Bronchial epithelial cell (primary cell): ENCODE data around the gene ZIC1. TPM values are rescaled to one million over a fixed set of nuclear protein-coding genes. Genes with fewer than 3 reads are reported as not detected.

ENCODE experiments used
- DNase-seq: peaks from one replicate; pipeline ENCODE4 v3.0.0-alpha.2; 2010; ENCODE audit warnings: low read depth
- FAIRE-seq: peaks from 2 replicates; lab custom pipeline; 2011; peaks lifted over from hg19 to GRCh38; lab: Jason Lieb, UNC
- H3K27me3 ChIP-seq: 2 replicates; pipeline ENCODE4 v1.5.1; 2011; ENCODE audit warnings: low read length; ENCODE audit not compliant: control insufficient read depth, insufficient read depth
- H3K36me3 ChIP-seq: 2 replicates; pipeline ENCODE4 v1.5.1; 2011; ENCODE audit warnings: low read length; ENCODE audit not compliant: control insufficient read depth, insufficient read depth
- H3K4me3 ChIP-seq: 2 replicates; pipeline ENCODE4 v1.5.1; 2011; ENCODE audit warnings: mild to moderate bottlenecking, low read depth, low read length, control low read depth
- CTCF ChIP-seq: IDR thresholded peaks from 2 replicates; pipeline ENCODE4 v1.5.1; 2011; ENCODE audit warnings: mild to moderate bottlenecking, moderate library complexity, low read length, control low read depth, inconsistent platforms; ENCODE audit not compliant: insufficient read depth, severe bottlenecking
- total RNA-seq: library from RNA; depleted of rRNA; stranded (reverse); fragments of >200 nt; gene quantifications from 2 replicates; pipeline ENCODE4 v1.2.1, GENCODE V29; 2014

ZIC1 gene
- total RNA-seq, 1 donor from 2014 or later, result not detected

- H3K36me3 ChIP-seq, result no peaks in the 10 kb centered on the region
- peaks cover 64% of the 10 kb centered on the region for H3K27me3 ChIP-seq
- no peak overlapping the region for H3K4me3 ChIP-seq
- FAIRE-seq (no peak), DNase-seq (no peak)
- TF ChIP-seq CTCF, result no peak
These were observed 15.8 kb upstream of the ZIC1 start for GRCh38 chr3:147393261-147393942.

- FAIRE-seq (no peak), DNase-seq (no peak)
- TF ChIP-seq CTCF, result no peak
- Histone ChIP-seq H3K27me3 (peaks cover 60% of the 10 kb centered on the region), H3K36me3 (no peaks in the 10 kb centered on the region), H3K4me3 (no peak overlapping the region)
These were observed 15.0 kb upstream of the ZIC1 start for GRCh38 chr3:147393943-147394883.

GRCh38 chr3:147394884-147395225 lies 14.3 kb upstream of the ZIC1 start:
- DNase-seq, result no peak
- no peak overlapping the region for H3K4me3 ChIP-seq
- no peak for TF ChIP-seq CTCF
- no peak for FAIRE-seq
- no peaks in the 10 kb centered on the region for H3K36me3 ChIP-seq
- H3K27me3 ChIP-seq, result peaks cover 60% of the 10 kb centered on the region

GRCh38 chr3:147395899-147396711 lies 13.1 kb upstream of the ZIC1 start:
- DNase-seq, result no peak
- TF ChIP-seq CTCF, result no peak
- FAIRE-seq, result no peak
- no peaks in the 10 kb centered on the region for H3K36me3 ChIP-seq
- H3K27me3 ChIP-seq, result peaks cover 57% of the 10 kb centered on the region
- H3K4me3 ChIP-seq, result no peak overlapping the region

GRCh38 chr3:147396712-147397046 lies 12.5 kb upstream of the ZIC1 start:
- DNase-seq, result no peak
- no peak for FAIRE-seq

More at GRCh38 chr3:147396712-147397046, 12.5 kb upstream of the ZIC1 start:
- no peak for TF ChIP-seq CTCF
- H3K4me3 ChIP-seq, result no peak overlapping the region
- no peaks in the 10 kb centered on the region for H3K36me3 ChIP-seq
- peaks cover 56% of the 10 kb centered on the region for H3K27me3 ChIP-seq
